Measurements from ENCODE around the gene MICAL3.

GRCh38 chr22:18001040-18001893 is 23.1 kb downstream of the MICAL3 start:
- TF ChIP-seq SUZ12 (IDR thresholded peaks at IDR 0.05) (no peak), ELF4 (IDR thresholded peaks at IDR 0.05) (peak; percentile 15; the same call in 1 of the 2 replicates), PKNOX1 (IDR thresholded peaks at IDR 0.05) (peak; percentile 70), FOXA1 (IDR thresholded peaks at IDR 0.05) (no peak), SP1 (IDR thresholded peaks at IDR 0.05) (peak; percentile 40; the same call in 1 of the 2 replicates), NFRKB (IDR thresholded peaks at IDR 0.05) (no peak), BHLHE40 (IDR thresholded peaks at IDR 0.05; ENCODE audit: borderline replicate concordance) (peak; percentile 93), HDGF (IDR thresholded peaks at IDR 0.05; ENCODE audit: borderline replicate concordance) (no peak), CTBP1 (IDR thresholded peaks at IDR 0.05; ENCODE audit: borderline replicate concordance) (peak; percentile 35; the same call in 1 of the 2 replicates), FOXK2 (IDR thresholded peaks at IDR 0.05) (no peak)
